ENCODE results near the gene KIF19.

DNA sequence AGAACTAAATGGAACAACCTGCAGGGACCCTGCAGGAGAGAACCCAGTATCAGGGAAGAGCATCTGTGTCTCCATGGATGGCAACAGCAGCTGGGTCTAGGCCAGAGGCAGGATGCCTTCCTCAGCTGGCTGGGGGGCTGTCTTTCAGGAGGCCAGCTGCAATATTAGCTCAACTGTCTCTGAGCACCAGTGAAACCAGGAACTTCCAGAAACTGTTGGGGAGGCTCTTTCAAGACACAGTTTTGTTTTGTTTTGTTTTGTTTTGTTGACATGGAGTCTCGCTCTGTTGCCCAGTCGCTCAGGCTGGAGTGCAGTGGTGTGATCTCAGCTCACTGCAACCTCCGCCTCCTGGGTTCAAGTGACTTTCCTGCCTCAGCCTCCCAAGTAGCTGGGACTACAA lies 48.8 kb downstream of the KIF19 start:
- TF ChIP-seq POLR2A (IDR thresholded peaks at IDR 0.05) (no peak), CTCF (IDR thresholded peaks at IDR 0.05) (no peak)
